DND-41 (cell line): ENCODE data around the gene LPAR2.

ENCODE experiments used
- ATAC-seq: fragments of 200-7000 bp; cut with Tn5 transposase; 3 replicates; pipeline ENCODE4 v1.9.1; 2021; ENCODE audit warnings: low read depth; ENCODE audit not compliant: insufficient read depth
- DNase-seq: peaks from one replicate; pipeline ENCODE4 v3.0.0-alpha.2; 2020
- H2AFZ ChIP-seq: 2 replicates; pipeline ENCODE4 v1.6.0; 2012; ENCODE audit warnings: low read depth, low read length
- H3K27ac ChIP-seq: 2 replicates; pipeline ENCODE4 v1.5.1; 2012; ENCODE audit warnings: low read length, inconsistent platforms
- H3K27me3 ChIP-seq: fragments of 200-600 bp; sonication (generic); 2 replicates; pipeline ENCODE4 v1.6.0; 2012; ENCODE audit warnings: low read length, mild to moderate bottlenecking, inconsistent platforms; ENCODE audit not compliant: insufficient read depth, poor library complexity
- H3K36me3 ChIP-seq: 2 replicates; pipeline ENCODE4 v1.5.1; 2012; ENCODE audit warnings: low read length, inconsistent platforms; ENCODE audit not compliant: insufficient read depth
- H3K4me1 ChIP-seq: 2 replicates; pipeline ENCODE4 v1.5.1; 2012; ENCODE audit warnings: mild to moderate bottlenecking, low read length; ENCODE audit not compliant: insufficient read depth
- H3K4me2 ChIP-seq: 2 replicates; pipeline ENCODE4 v1.6.0; 2012; ENCODE audit warnings: mild to moderate bottlenecking, moderate library complexity, low read length, inconsistent platforms; ENCODE audit not compliant: insufficient read depth
- H3K4me3 ChIP-seq, 2 experiments: fragments of 200-600 bp in 1 of 2; shearing (Covaris generic) in 1 of 2; 2 replicates each; pipeline ENCODE4 v1.5.1; 2012 to 2016; ENCODE audit warnings: inconsistent platforms in 2 of 2, low read length in 2 of 2, mild to moderate bottlenecking in 2 of 2, low read depth in 1 of 2, moderate library complexity in 1 of 2
- H3K79me2 ChIP-seq: 2 replicates; pipeline ENCODE4 v1.6.0; 2012; ENCODE audit warnings: low read length, inconsistent platforms; ENCODE audit not compliant: insufficient read depth
- H3K9ac ChIP-seq: 2 replicates; pipeline ENCODE4 v1.6.0; 2012; ENCODE audit warnings: low read depth, mild to moderate bottlenecking, inconsistent platforms, low read length, moderate library complexity
- H3K9me3 ChIP-seq: 2 replicates; pipeline ENCODE4 v1.5.1; 2012; ENCODE audit warnings: low read length, moderate library complexity, mild to moderate bottlenecking, inconsistent platforms; ENCODE audit not compliant: insufficient read depth, severe bottlenecking
- H4K20me1 ChIP-seq: 2 replicates; pipeline ENCODE4 v1.6.0; 2012; ENCODE audit warnings: low read length; ENCODE audit not compliant: insufficient read depth
- CTCF ChIP-seq: IDR thresholded peaks from 2 replicates; pipeline ENCODE4 v1.5.1; 2012; ENCODE audit warnings: borderline replicate concordance, low read length, moderate library complexity, mild to moderate bottlenecking; ENCODE audit not compliant: poor library complexity, severe bottlenecking; ENCODE audit errors: extremely low read depth
- EZH2 ChIP-seq: IDR thresholded peaks from 3 replicates; pipeline ENCODE4 v1.6.1; 2012; ENCODE audit warnings: borderline replicate concordance, low read depth, mild to moderate bottlenecking, moderate library complexity, low read length, inconsistent platforms; ENCODE audit not compliant: severe bottlenecking

The LPAR2 gene

GRCh38 chr19:19594381-19594780, 33.6 kb downstream of the LPAR2 start:
- no peaks in the 10 kb centered on the region for H3K79me2 ChIP-seq

GRCh38 chr19:19592690-19593089, 35.3 kb downstream of the LPAR2 start:
- Histone ChIP-seq H3K9ac (no peak overlapping the region), H3K27me3 (no peaks in the 10 kb centered on the region)
- ATAC-seq, result no peak

More at GRCh38 chr19:19594381-19594780, 33.6 kb downstream of the LPAR2 start:
- H3K9ac ChIP-seq, result no peak overlapping the region
- H3K4me2 ChIP-seq, result no peak overlapping the region
- H2AFZ ChIP-seq, result no peak overlapping the region
- H3K36me3 ChIP-seq, result peaks cover 27% of the 10 kb centered on the region
- DNase-seq, result no peak
- H3K27ac ChIP-seq, result no peak overlapping the region
- TF ChIP-seq EZH2 (no peak), CTCF (no peak)
- ATAC-seq, result no peak
- H4K20me1 ChIP-seq, result no peaks in the 10 kb centered on the region
- no peak overlapping the region for H3K4me3 ChIP-seq
- no peaks in the 10 kb centered on the region for H3K4me1 ChIP-seq
- no peaks in the 10 kb centered on the region for H3K9me3 ChIP-seq
- H3K27me3 ChIP-seq, result no peaks in the 10 kb centered on the region

GRCh38 chr19:19591133-19591825, 36.7 kb downstream of the LPAR2 start:
- Histone ChIP-seq H3K4me2 (no peak overlapping the region), H4K20me1 (no peaks in the 10 kb centered on the region), H3K27ac (no peak overlapping the region), H3K9ac (no peak overlapping the region), H2AFZ (no peak overlapping the region), H3K36me3 (peaks cover 15% of the 10 kb centered on the region), H3K9me3 (no peaks in the 10 kb centered on the region), H3K79me2 (no peaks in the 10 kb centered on the region), H3K27me3 (no peaks in the 10 kb centered on the region), H3K4me3 (no peak overlapping the region), H3K4me1 (no peaks in the 10 kb centered on the region)
- ATAC-seq (no peak), DNase-seq (no peak)
- TF ChIP-seq CTCF (no peak), EZH2 (no peak)

More at GRCh38 chr19:19592690-19593089, 35.3 kb downstream of the LPAR2 start:
- Histone ChIP-seq H3K79me2 (no peaks in the 10 kb centered on the region), H4K20me1 (no peaks in the 10 kb centered on the region), H3K4me2 (no peak overlapping the region), H3K4me3 (no peak overlapping the region), H3K4me1 (no peaks in the 10 kb centered on the region), H3K27ac (no peak overlapping the region), H3K36me3 (peaks cover 18% of the 10 kb centered on the region), H2AFZ (no peak overlapping the region), H3K9me3 (no peaks in the 10 kb centered on the region)
- DNase-seq, result no peak
- no peak for TF ChIP-seq EZH2
- TF ChIP-seq CTCF, result no peak

- no peaks in the 10 kb centered on the region for H3K4me1 ChIP-seq
- H3K36me3 ChIP-seq, result peaks cover 11% of the 10 kb centered on the region; the same call in 1 of the 2 replicates
- TF ChIP-seq EZH2 (no peak), CTCF (no peak)
- no peaks in the 10 kb centered on the region for H3K27me3 ChIP-seq
- no peak overlapping the region for H3K9ac ChIP-seq
- H3K4me2 ChIP-seq, result no peak overlapping the region
- DNase-seq (no peak), ATAC-seq (no peak)
- no peaks in the 10 kb centered on the region for H3K79me2 ChIP-seq
- no peak overlapping the region for H3K27ac ChIP-seq
- H4K20me1 ChIP-seq, result no peaks in the 10 kb centered on the region
- no peak overlapping the region for H3K4me3 ChIP-seq
- no peak overlapping the region for H2AFZ ChIP-seq
- H3K9me3 ChIP-seq, result no peaks in the 10 kb centered on the region
Measured at GRCh38 chr19:19588546-19588945, 39.5 kb downstream of the LPAR2 start.
